ENCODE results near the gene TLR2. TPM values are rescaled to one million over a fixed set of nuclear protein-coding genes. Genes with fewer than 3 reads are reported as not detected.
A peak's percentile ranks its signal among the peaks of the same experiment; 100 is the strongest.

TLR2 gene
- polyA plus RNA-seq (2013, experiment 1 of 2; ENCODE audit: insufficient read length) = 0.42 TPM
- polyA plus RNA-seq (2013, experiment 2 of 2; ENCODE audit: insufficient read length) = 0.19 TPM

- peak; percentile 5 for DNase-seq
These were observed at the start of gene TLR2 for GRCh38 chr4:153684182-153684970. TSS of gene TLR2 (plus strand) at chr4:153684280. CDS start at chr4:153702908, 18,628 bp downstream.

- DNase-seq = peak; percentile 32
These were observed 49.2 kb upstream of the TLR2 start for GRCh38 chr4:153634738-153635353.

DNA sequence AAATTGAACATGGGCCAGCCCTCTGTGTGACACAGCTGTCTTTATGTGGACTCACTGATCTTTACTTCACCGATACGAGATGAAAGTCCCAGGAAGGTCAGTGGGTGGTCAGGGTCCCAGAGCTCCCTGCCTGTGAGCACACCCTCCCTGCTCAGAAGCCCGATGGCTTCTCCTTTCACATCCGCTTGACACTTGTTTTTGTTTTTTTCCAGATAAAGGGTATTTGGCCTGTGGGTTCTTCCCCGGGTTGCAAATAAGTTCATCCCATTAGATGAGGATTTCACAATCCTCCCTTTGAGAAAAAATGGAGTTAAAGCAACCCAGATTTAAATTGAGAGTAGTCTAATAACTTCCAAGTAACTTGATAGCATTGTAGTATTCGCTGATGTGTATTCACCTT lies 48.2 kb upstream of the TLR2 start:
- no peak for DNase-seq

- DNase-seq = no peak
These were observed 46.9 kb upstream of the TLR2 start for GRCh38 chr4:153637201-153637600.

DNA sequence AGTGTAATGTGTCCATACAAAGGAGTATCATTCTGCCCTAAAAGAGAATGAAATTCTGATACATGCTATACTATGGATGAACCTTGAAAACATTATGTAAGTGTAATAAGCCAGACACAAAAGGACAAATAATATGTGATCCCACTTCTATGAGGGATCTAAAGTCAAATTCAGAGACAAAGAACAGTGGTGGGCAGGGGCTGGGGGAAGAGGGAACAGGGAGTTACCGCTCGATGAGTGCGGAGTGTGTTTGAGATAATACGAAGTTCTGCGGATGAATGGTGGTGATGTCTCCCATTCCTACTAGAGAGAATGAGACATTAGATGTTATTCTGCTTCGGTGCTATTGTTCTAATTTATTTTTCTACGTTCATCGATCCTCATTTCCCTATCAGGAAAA lies 46.1 kb upstream of the TLR2 start:
- no peak for DNase-seq

GRCh38 chr4:153638999-153639398 lies 45.1 kb upstream of the TLR2 start:
- no peak for DNase-seq

- DNase-seq = no peak
These were observed 44.0 kb upstream of the TLR2 start for GRCh38 chr4:153639833-153640802.

DNA sequence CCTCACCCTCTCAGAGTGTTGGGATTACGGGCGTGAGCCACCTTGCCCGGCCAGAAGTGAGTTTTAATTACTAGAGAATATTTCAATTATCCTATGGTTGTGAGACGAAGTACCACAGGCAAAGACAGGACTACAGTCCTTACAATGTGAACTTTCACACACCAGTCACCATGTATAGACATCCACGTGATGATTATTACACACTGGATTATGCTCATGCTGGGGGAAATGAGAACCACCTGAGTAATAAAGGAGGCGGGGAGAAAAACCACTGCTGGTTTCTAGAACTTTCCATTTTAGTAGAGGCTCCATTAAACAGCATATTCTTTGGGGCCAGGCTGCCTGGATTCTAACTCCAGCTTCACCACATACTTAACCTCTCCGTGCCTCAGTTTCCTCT lies 42.5 kb upstream of the TLR2 start:
- DNase-seq = no peak

- peak; percentile 65 for DNase-seq
These were observed 40.4 kb upstream of the TLR2 start for GRCh38 chr4:153643406-153644383.

GRCh38 chr4:153645183-153645582 lies 38.9 kb upstream of the TLR2 start:
- no peak for DNase-seq

DNA sequence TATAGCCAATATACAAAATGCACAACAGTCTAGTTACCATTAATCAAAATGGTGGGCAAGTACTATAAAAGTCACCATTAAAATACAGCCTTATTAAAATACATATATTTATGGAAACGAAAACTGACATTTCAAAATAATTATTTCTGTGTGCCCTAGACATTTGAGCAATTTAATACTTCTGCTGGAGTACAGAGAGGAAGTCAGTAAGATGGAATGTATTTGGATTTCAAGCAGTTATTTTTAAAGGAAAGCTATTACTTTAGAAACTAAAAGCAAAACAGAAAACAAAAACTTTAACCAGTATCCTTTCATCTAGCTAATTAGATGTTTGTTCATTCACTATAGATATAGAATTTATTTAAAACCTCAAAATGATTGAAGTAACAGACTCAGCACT lies 37.8 kb upstream of the TLR2 start:
- DNase-seq = no peak

DNA sequence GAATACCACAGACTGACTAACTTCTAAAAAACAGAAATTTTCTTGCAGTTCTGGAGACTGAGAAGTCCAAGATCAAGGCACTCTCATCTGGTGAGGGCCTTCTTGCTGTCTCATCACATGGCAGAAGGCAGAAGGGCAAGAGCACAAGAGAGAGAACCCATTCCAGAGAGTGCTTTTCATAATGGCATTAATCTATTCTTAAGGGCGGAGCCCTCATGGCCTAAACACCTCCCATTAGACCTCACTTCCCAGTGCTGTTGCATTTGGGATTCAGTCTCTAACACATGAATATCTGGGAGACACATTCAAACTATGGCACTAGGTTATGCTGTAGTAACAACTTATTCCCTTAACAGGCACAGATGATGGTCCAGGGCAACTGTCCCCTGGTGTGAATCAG lies 37.1 kb upstream of the TLR2 start:
- no peak for DNase-seq

DNA sequence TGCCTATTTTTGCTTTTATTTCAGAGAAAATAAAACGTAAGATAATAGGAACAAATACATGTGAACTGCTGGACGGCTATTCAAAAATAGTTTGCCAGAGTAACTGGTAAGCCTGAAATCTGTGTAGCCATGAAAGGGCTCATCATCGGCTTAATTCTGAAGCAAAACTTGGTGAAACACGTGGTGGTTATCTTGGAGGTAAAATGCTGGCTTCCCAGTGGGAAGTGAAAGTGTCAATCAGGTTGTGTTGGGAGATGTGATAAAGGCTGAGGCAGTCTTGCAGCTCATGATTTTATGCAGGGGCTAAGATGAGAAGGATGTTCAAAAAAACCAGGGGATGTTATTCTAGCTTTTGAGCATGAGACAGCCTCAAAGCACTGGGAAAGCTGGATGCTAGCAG lies 36.1 kb upstream of the TLR2 start:
- no peak for DNase-seq

DNA sequence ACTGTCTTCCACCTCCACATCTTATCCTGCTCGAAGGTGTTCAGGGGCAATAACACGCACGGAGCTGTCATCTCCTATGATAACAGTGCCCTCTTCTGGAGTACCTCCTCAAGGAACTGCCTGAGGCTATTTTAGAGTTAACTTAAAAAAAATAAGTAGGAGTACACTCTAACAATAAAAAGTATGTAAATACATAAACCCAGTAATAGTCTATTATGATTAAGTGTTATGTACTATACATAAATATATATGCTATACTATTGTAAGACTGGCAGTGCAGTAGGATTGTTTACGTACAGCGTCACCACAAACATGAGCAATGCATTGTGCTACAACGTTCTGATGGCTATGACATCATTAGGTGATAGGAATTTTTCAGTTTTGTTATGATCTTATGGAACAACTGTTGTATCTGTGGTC lies 34.5 kb upstream of the TLR2 start:
- no peak for DNase-seq

- no peak for DNase-seq
These were observed 33.0 kb upstream of the TLR2 start for GRCh38 chr4:153651116-153651515.

DNA sequence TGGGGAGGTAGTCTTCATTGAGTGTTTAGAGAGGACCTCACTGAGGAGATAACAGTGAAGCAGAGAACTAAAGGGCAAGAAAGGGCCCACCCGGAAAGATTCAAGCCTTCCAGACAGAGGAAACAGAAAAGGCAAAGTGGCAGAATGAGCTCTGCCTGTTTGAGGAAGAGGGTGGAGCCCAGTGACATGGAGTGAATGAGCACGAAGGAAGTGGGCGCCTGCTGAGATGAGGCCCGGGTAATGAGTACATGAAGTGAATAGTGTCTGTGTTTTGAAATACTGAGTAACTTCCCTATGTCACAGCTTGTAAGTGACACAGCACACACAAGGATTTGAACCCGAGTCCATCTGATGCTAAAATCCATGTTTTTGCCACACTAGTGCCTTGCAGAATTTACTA lies 32.5 kb upstream of the TLR2 start:
- DNase-seq = no peak

GRCh38 chr4:153652051-153652784 lies 31.9 kb upstream of the TLR2 start:
- no peak for DNase-seq

GRCh38 chr4:153655002-153655541 lies 29.0 kb upstream of the TLR2 start:
- no peak for DNase-seq

- DNase-seq = no peak
These were observed 28.2 kb upstream of the TLR2 start for GRCh38 chr4:153655928-153656327.

DNA sequence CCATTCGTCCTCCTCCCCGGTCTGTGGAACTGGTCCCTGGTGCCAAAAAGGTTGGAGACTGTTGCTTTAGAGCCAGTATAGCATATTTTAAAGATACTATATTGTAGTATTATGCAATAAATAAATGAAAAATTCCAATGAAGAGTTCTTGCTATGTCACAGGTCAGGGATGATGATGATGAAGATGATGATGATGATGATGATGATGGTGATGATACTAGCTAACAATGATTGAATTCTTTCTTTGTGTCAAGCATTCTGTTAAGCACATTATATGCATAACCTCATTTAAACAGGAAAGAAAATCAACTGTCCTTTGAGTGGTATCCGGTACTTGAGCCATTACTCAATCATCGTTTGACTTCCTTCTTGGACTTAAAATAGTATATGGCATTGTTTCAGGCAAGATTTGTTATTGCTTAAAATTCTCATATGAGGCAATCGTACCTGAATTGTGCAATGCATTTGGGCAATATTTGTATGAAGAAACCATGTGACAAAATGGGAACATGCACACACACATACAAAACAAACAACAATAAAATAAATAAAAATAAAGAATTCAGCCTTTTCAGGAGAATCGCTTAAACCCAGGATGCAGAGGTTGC lies 22.8 kb upstream of the TLR2 start:
- DNase-seq = no peak
